HCT116 (cell line): Measurements from ENCODE around the gene YIF1B. TPM values are rescaled to one million over a fixed set of nuclear protein-coding genes. Genes with fewer than 3 reads are reported as not detected.

ENCODE experiments used
- ATAC-seq: fragments of 200-7000 bp; cut with Tn5 transposase; 2 replicates; pipeline ENCODE4 v1.9.1; 2020; ENCODE audit warnings: mild to moderate bottlenecking, moderate library complexity
- BruUV-seq: library from RNA; stranded (reverse); fragments of 400-500 nt; replicated peaks from 2 replicates; lab custom pipeline; 2021; lab: Mats Ljungman, UMichigan
- CTCF ChIA-PET: fragments of 300-600 bp; sonication (Branson Sonifier 250); formaldehyde crosslinking; loops from one replicate; lab custom pipeline; 2021; ENCODE audit warnings: antibody characterized with exemption; lab: Charles Lee
- POLR2A ChIA-PET: fragments of 300-600, 350-600 bp; sonication (Branson Sonifier 250); formaldehyde crosslinking; loops from one replicate; lab custom pipeline; 2021; ENCODE audit warnings: antibody characterized with exemption; lab: Charles Lee
- RAD21 ChIA-PET, 2 experiments: fragments of 300-600 bp; sonication (Branson Sonifier 250); formaldehyde crosslinking; loops; one replicate each; lab custom pipeline; 2023; ENCODE audit warnings: low total read pairs in 2 of 2; ENCODE audit not compliant: uncharacterized antibody in 2 of 2, unreplicated experiment in 2 of 2, low non-redundant PET in 1 of 2; lab: Charles Lee
- DNase-seq: peaks from one replicate; pipeline ENCODE4 v3.0.0-alpha.2; 2010; ENCODE audit warnings: low read depth, low spot score
- H2AFZ ChIP-seq: fragments of 200-600 bp; shearing (Covaris generic), sonication (generic); 2 replicates; pipeline ENCODE4 v1.6.1; 2017; ENCODE audit warnings: low read depth, mixed run types, mixed read lengths, antibody characterized with exemption, low read length; ENCODE audit not compliant: poor library complexity, severe bottlenecking
- H3K27ac ChIP-seq: 2 replicates; pipeline ENCODE4 v1.5.1; 2012; ENCODE audit warnings: low read depth, low read length
- H3K27me3 ChIP-seq: fragments of 200-600 bp; sonication (generic); 2 replicates; pipeline ENCODE4 v1.6.1; 2016; ENCODE audit warnings: mixed run types, low read length, mixed read lengths; ENCODE audit not compliant: insufficient read depth
- H3K36me3 ChIP-seq, 2 experiments: fragments of 200-500 bp in 1 of 2; fragments of 200-600 bp in 1 of 2; sonication (Bioruptor generic) in 1 of 2; sonication (generic) in 1 of 2; 2 replicates each; pipeline versions ENCODE4 v1.5.1 to v1.6.1; 2014 to 2016; ENCODE audit warnings: low read length in 2 of 2, inconsistent platforms in 1 of 2, mixed read lengths in 1 of 2, mixed run types in 1 of 2; ENCODE audit not compliant: insufficient read depth in 2 of 2, control insufficient read depth in 1 of 2
- H3K4me1 ChIP-seq, 2 experiments: fragments of 200-600 bp in 1 of 2; sonication (generic) in 1 of 2; 2 replicates each; pipeline versions ENCODE4 v1.5.1 to v1.6.1; 2012 to 2017; ENCODE audit warnings: low read length in 2 of 2, inconsistent platforms in 1 of 2, mild to moderate bottlenecking in 1 of 2, mixed read lengths in 1 of 2, mixed run types in 1 of 2, moderate library complexity in 1 of 2; ENCODE audit not compliant: insufficient read depth in 2 of 2, control insufficient read depth in 1 of 2
- H3K4me2 ChIP-seq: fragments of 200-600 bp; sonication (generic); 2 replicates; pipeline ENCODE4 v1.6.1; 2017; ENCODE audit warnings: mixed run types, low read length, mixed read lengths
- H3K4me3 ChIP-seq, 2 experiments: fragments of 200-600 bp in 1 of 2; sonication (generic) in 1 of 2; replicated peaks in 1 of 2; 2 replicates each; pipeline ENCODE4 v1.5.1; 2011 to 2016; ENCODE audit warnings: low read length in 2 of 2, control low read depth in 1 of 2, low read depth in 1 of 2, mild to moderate bottlenecking in 1 of 2, mixed read lengths in 1 of 2, mixed run types in 1 of 2
- H3K79me2 ChIP-seq: fragments of 200-600 bp; sonication (generic); 2 replicates; pipeline ENCODE4 v1.6.1; 2017; ENCODE audit warnings: mild to moderate bottlenecking, mixed run types, low read length, moderate library complexity, mixed read lengths; ENCODE audit not compliant: insufficient read depth
- H3K9ac ChIP-seq: fragments of 200-600 bp; sonication (generic); 2 replicates; pipeline ENCODE4 v1.6.1; 2016; ENCODE audit warnings: low read length, mixed read lengths
- H3K9me2 ChIP-seq: fragments of 200-600 bp; sonication (generic), shearing (Covaris generic); 2 replicates; pipeline ENCODE4 v1.6.1; 2017; ENCODE audit warnings: mixed run types, mild to moderate bottlenecking, moderate library complexity; ENCODE audit not compliant: insufficient read depth
- H3K9me3 ChIP-seq, 2 experiments: fragments of 200-500 bp in 1 of 2; fragments of 200-600 bp in 1 of 2; sonication (Bioruptor generic) in 1 of 2; sonication (generic) in 1 of 2; 2 replicates each; pipeline ENCODE4 v1.6.1; 2014 to 2017; ENCODE audit warnings: low read length in 2 of 2, mixed read lengths in 2 of 2, inconsistent platforms in 1 of 2, low read depth in 1 of 2, mild to moderate bottlenecking in 1 of 2, mixed run types in 1 of 2, moderate library complexity in 1 of 2; ENCODE audit not compliant: control insufficient read depth in 1 of 2, insufficient read depth in 1 of 2
- H4K20me1 ChIP-seq: fragments of 200-600 bp; sonication (generic), shearing (Covaris generic); 2 replicates; pipeline ENCODE4 v1.6.1; 2017; ENCODE audit warnings: mixed run types, mild to moderate bottlenecking, moderate library complexity; ENCODE audit not compliant: insufficient read depth
- ATF3 ChIP-seq: IDR thresholded peaks from 2 replicates; pipeline ENCODE4 v1.6.1; 2012
- CBX3 ChIP-seq: IDR thresholded peaks from 2 replicates; pipeline ENCODE4 v1.6.1; 2012; ENCODE audit warnings: low read depth
- EGR1 ChIP-seq: IDR thresholded peaks from 2 replicates; pipeline ENCODE4 v1.6.1; 2012; ENCODE audit warnings: low read depth
- REST ChIP-seq: IDR thresholded peaks from 2 replicates; pipeline ENCODE4 v1.6.1; 2012; ENCODE audit warnings: low read depth
- SIN3A ChIP-seq: IDR thresholded peaks from 2 replicates; pipeline ENCODE4 v1.6.1; 2012; ENCODE audit warnings: low read depth
- SP1 ChIP-seq: IDR thresholded peaks from 2 replicates; pipeline ENCODE4 v1.6.1; 2012; ENCODE audit warnings: low read depth
- SRF ChIP-seq: IDR thresholded peaks from 2 replicates; pipeline ENCODE4 v1.6.1; 2012; ENCODE audit warnings: low read depth
- ZFX ChIP-seq: fragments of 450-650 bp; IDR thresholded peaks from 2 replicates; pipeline ENCODE4 v1.6.1; 2017
- intact Hi-C: fragments of 100-400 bp; cut with micrococcal nuclease; formaldehyde crosslinking; loops from 2 replicates; pipeline ENCODE4 v1.10.0; 2022
- total RNA-seq: library from RNA; stranded (reverse); gene quantifications from one replicate; pipeline ENCODE4 v1.2.1, GENCODE V29; 2021; ENCODE audit not compliant: unreplicated experiment

YIF1B gene
- total RNA-seq, 1 experiment from 2014 or later, result 67.5 TPM

GRCh38 chr19:38263689-38264485 is 51.9 kb downstream of the YIF1B start:
- Histone ChIP-seq H3K4me1 (peaks cover 45 to 58% of the 10 kb centered on the region in 2 experiments), H3K79me2 (peaks cover 45% of the 10 kb centered on the region), H3K36me3 (no peaks in the 10 kb centered on the region; a peak in 1 of 4 replicates), H2AFZ (no peak overlapping the region), H3K9me3 (no peaks in the 10 kb centered on the region), H4K20me1 (no peaks in the 10 kb centered on the region; the same call in 1 of the 2 replicates), H3K9ac (peak overlapping the region; percentile 88), H3K4me3 (peak overlapping the region; percentile 81 to 100), H3K27ac (peak overlapping the region; percentile 99), H3K27me3 (no peaks in the 10 kb centered on the region), H3K9me2 (no peaks in the 10 kb centered on the region), H3K4me2 (peak overlapping the region; percentile 90)
- ATAC-seq (peak; percentile 84), DNase-seq (peak; percentile 83)
- TSS peak; percentile 91 for BruUV-seq
- TF ChIP-seq SIN3A, result no peak
- TF ChIP-seq EGR1, result peak; percentile 64; the same call in 1 of the 2 replicates
- no peak for TF ChIP-seq REST
- TF ChIP-seq ATF3, result no peak
- TF ChIP-seq CBX3, result no peak
- no peak for TF ChIP-seq SRF
- TF ChIP-seq ZFX, result no peak
- peak; percentile 42; the same call in 1 of the 2 replicates for TF ChIP-seq SP1
- intact Hi-C loops, result loop anchor here (1.0 kb wide), 1 partner anchor 40 kb away; the partner anchor contains the start of gene C19orf33
- ChIA-PET RAD21 (interaction anchor here (0.7 to 1.5 kb wide), 4 partner anchors 13 to 124 kb away, joined by 3 to 4 read pairs (median 3); partner anchors contain the start of gene GGN (in 1 of the 2)), POLR2A (interaction anchor here (0.7 to 2.9 kb wide), 14 partner anchors 12 to 1142 kb away, joined by 3 to 15 read pairs (median 4); partner anchors contain the start of genes C19orf33 and GGN), CTCF (interaction anchor here (0.7 to 1.1 kb wide), 4 partner anchors 20 to 1529 kb away, joined by 3 to 8 read pairs (median 3); partner anchors contain the start of gene CATSPERG)
